HG02973 (cell line): Measurements from ENCODE around the gene MYOC.
"Not testable (repeated sequence)": the region's sequence is repeated elsewhere in the genome, so short reads cannot be mapped to it uniquely, and the experiment has no call there.

ENCODE experiments used
- ATAC-seq: cut with Tn5 transposase; IDR thresholded peaks from one replicate; pipeline ENCODE4 v1.9.1; 2021; ENCODE audit warnings: moderate library complexity; ENCODE audit not compliant: unreplicated experiment

MYOC gene

DNA sequence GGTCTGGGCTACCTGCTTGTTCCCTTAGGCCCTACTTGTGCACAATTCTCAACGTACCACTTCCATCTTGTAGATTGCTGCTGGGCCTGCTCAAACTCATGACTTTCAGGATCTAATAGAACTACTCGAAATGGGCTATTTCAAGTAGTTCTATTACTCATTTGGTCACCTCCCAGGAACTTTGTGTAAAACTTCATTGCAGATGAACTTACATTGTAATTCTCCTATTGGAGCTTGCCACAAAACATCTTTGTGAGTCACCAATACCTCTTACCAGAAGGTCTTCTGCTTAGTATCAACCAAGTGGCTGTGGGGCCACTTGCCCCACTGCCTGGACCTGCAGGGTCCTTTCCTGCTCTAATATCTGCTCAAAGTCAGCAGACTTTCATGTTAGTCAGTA is 41.2 kb downstream of the MYOC start:
- no peak for ATAC-seq

DNA sequence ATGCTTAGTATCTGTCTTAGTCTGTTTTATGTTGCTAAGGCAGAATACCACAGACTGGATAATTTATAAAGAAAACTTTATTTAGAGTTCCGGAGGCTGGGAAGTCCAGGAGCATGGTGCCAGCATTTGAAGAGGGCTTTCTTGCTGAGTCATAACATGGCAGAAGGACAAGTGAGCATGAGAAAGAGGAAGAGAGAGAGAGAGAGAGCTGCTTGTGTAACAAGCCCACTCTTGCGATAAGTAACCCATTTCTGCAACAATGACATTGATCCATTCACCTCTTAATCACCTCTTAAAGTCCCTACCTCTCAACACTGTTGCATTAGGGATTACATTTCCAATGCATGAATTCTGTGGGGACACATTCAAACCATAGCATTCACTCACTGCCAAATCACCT is 42.1 kb downstream of the MYOC start:
- ATAC-seq = no peak

DNA sequence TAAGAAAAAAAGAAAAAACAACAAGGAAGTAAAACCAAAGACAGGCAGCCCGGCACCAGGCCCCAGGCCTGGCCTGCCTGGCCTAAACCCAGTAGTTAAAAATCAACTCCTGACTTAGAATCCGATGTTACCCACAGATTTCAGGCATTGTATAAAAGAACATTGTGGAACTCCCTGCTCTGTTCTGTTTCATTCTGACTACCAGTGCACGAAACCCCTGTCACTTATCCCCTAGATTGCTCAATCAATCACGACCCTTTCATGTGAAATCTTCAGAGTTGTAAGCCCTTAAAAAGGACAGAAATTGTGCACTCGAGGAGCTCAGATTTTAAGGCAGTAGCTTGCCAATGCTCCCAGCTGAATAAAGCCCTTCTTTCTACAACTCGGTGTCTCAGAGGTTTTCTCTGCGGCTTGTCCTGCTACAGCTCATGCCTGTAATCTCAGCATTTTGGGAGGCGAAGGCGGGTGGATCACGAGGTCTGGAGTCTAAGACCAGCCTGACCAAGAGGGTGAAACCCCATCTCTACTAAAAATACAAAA is 46.0 kb downstream of the MYOC start:
- ATAC-seq = no peak

DNA sequence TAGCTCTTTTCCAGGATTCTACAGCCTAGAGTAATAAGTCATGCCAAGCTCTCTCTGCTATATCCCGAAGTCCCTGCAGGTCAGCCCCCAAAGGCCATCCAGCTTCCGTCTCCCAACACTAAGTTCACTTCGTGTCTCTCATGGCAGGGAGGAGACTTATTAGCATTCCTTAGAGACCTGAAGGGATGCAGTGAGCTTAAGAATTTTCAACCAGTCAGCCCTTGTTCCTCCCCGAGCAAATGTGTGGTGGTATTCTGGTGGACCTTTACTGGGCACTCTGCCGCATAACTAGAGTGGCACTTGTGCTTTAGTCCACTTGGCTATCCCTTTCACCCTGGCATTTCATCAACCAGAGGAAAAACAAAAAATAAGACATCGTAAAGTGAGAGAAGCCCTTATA is 49.4 kb downstream of the MYOC start:
- not testable (repeated sequence) for ATAC-seq

DNA sequence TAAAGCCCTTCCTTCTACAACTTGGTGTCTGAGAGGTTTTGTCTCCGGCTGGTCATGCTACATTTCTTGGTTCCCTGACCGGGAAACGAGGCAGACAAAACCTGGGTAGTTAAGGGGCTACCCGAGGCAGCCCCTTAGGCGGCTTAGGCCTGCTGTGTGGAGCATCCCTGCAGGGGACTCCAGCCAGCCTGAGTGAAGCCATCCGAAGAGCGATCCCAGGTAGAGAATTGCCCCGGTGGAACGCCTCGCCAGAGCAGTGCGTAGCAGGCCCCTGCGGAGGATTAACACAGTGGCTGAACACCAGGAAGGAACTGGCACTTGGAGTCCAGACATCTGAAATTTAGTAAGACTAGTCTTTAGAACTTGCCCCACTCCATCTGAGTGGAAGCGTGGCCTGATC is 51.6 kb downstream of the MYOC start:
- ATAC-seq = no peak

DNA sequence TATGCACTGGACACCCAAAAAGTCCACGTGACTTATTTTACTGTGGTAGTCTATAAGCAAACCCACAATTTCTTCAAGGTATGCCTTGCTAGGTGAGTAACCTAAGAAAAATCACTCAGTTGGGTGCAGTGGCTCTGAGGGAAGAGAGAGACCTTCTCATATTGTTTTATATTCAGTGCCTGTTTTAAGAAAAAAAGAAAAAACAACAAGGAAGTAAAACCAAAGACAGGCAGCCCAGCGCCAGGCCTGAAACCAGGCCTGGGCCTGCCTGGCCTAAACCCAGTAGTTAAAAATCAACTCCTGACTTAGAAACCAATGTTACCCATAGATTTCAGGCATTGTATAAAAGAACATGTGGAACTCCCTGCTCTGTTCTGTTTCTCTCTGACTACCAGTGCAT is 52.2 kb downstream of the MYOC start:
- not testable (repeated sequence) for ATAC-seq

DNA sequence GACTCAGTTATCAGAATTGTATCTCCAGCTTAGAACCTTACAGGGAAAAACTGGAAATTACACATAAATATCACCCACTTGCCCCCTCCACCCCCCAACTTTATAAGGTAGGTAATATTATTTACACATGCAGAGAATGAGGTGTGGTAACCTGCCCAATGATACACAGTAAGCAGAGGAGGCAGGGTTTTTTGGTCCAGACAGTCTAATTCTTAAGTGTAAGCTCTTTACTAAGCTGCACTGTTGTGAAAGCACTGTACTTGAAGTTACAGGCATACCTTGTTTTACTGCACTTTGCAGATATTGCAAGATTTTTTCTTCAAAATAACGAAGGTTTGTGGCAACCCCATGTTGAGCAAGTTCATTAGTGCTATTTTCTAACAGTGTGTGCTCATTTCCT is 55.3 kb downstream of the MYOC start:
- ATAC-seq = no peak

DNA sequence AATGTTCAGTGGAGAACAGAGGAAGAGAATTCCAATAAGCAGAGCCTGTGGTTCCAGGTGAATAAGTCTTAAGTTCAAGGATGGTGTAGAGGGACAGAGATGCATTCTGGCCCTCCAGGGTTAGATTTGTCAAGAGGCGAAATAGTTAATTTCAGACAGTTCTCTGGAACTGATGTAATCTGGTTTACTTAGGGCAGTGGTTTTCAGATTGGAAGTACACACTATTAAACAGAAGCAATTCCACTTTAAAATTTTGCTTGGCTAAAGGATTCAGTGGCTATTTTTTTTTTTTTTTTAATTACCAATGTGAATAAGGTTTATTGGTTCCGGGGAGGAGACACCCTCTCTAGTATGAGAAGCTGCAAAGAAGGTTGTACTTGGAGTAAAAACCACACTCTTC is 55.8 kb downstream of the MYOC start:
- no peak for ATAC-seq

DNA sequence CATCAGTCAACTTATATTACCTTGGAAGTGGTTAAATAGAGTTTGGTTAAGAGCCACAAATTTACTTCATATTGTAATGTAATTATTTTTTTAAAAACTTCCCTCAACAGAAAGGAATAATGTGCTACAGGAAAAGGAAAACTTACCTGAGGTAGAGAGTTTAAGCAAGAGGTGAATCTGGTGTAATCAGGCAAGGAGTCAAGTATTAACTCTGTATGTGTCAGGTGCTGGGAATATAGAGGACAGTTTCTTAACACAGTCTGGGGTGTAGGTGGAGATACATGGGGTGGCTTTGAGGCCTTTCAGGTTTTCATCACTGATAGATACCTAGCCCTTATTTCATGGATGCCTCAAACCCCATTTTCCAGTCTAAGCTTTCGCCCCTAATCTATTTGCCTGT is 56.4 kb downstream of the MYOC start:
- ATAC-seq = no peak

DNA sequence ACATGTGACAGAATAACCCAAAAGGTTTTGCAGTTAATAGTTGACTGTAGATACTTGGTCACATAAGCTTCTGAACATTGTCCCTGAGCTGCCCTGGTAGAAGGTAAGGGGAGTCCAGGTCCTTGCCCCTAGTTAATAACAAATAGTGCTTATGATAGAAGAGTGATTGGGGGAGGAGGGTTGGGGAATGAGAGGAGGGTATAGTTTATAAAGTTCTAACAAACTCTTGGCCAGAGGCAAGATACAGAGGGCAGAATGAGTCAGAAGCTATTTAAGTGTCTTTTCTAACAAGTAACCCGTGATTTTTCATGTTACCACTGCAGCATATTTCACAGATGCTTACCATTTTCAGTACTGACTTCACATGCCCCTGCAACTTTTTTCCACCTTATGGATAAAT is 57.2 kb downstream of the MYOC start:
- no peak for ATAC-seq

DNA sequence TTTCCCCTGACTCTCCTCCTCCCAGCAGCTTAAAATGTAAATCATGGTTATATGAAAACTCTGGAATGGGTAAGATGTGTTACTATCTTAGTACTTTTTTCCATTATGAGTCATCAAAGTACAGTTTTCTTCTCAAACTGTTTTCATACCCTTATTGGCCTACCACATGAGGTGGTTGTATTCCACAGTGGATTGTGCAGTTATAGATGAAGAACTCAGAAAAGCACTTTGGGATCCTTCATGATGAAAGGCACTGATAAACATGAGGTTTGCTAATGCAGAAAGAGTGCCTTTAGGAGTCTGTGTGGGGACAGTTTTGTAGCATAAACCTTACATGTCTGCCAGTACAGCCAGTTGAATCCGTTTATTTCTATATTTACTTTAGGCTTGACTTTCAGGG is 62.5 kb downstream of the MYOC start:
- ATAC-seq = no peak

DNA sequence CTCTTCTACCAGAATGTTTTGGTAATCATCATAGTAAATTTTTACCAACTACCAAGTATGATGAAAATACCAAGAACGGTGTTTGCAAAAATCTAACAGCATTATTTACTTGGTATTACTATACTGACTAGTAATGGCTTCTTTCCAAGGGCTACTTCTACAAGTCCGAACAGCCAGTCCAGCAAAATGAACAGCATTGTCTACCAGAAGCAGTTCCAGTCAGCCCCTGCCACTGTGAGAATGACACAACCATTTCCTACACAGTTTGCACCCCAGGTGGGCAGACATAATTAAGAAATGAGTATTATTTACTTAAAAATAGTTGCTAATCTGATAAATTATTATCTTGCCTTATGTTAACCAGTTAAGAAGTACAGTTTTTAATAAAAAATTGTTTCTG is 64.3 kb downstream of the MYOC start:
- no peak for ATAC-seq

DNA sequence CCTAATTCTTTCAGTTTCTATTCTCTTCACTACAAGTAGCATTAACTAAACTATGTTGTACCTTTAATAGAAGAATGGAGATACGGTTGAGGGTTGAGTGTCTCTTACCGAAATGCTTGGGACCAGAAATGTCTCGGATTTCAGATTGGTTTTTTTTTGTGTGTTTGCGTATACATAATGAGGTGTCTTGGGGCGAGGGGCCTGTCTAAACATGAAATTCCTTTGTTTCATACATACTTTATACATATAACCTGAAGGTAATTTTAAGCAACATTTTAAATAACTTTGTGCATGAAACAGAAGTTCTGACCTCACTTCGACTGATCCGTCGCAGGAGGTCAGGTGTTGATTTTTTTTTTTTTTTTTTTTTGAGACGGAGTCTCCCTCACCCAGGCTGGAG is 66.8 kb downstream of the MYOC start:
- ATAC-seq = no peak
